ENCODE measurements around the gene IL13RA2. TPM values are rescaled to one million over a fixed set of nuclear protein-coding genes. Genes with fewer than 3 reads are reported as not detected.

Gene IL13RA2
- total and polyA plus RNA-seq, 11 donors: 0.11 to 0.68 (median 0.31) TPM; not detected in 7

GRCh38 chrX:115030625-115031024 lies 13.2 kb upstream of the IL13RA2 start:
- Histone ChIP-seq H3K27ac (peak overlapping the region in 5 of 12 donors; percentile 18 to 63 (median 52)), H3K9me3 (no peaks in the 10 kb centered on the region), H3K4me3 (no peak overlapping the region), H3K36me3 (no peaks in the 10 kb centered on the region), H3K27me3 (peaks cover 0 to 10% (median 0%) of the 10 kb centered on the region in 9 donors), H3K4me1 (peaks cover 0 to 10% (median 0%) of the 10 kb centered on the region in 12 donors)
- DNase-seq (peak in 1 of 5 donors; percentile 5), ATAC-seq (no peak)
- intact Hi-C loops (cut with DNase I): loop anchor here in 1 of 10 donors (5.0 kb wide), 1 partner anchor 37 kb away; no protein-coding TSS in a partner anchor
- TF ChIP-seq POLR2A (IDR thresholded peaks at IDR 0.05): no peak
- no peak for TF ChIP-seq CTCF (IDR thresholded peaks at IDR 0.05)
- WGBS, 4 donors: 56 to 77% (median 64%) methylated on average over 2 of the region's 2 CpGs

GRCh38 chrX:115029869-115030570 lies 12.6 kb upstream of the IL13RA2 start:
- H3K4me3 ChIP-seq: no peak overlapping the region
- intact Hi-C loops (cut with DNase I): loop anchor here in 1 of 10 donors (5.0 kb wide), 1 partner anchor 37 kb away; no protein-coding TSS in a partner anchor
- TF ChIP-seq CTCF (IDR thresholded peaks at IDR 0.05) (no peak), POLR2A (IDR thresholded peaks at IDR 0.05) (no peak)
- no peaks in the 10 kb centered on the region for H3K36me3 ChIP-seq
- H3K27ac ChIP-seq: peak overlapping the region in 6 of 12 donors; percentile 3 to 63 (median 45)
- peaks cover 0 to 10% (median 0%) of the 10 kb centered on the region in 9 donors for H3K27me3 ChIP-seq
- 31 to 59% (median 43%) methylated on average over 5 of the region's 5 CpGs for WGBS, 4 donors
- H3K4me1 ChIP-seq: peaks cover 0 to 10% (median 0%) of the 10 kb centered on the region in 12 donors
- no peaks in the 10 kb centered on the region for H3K9me3 ChIP-seq
- DNase-seq: peak in 1 of 5 donors; percentile 6
- ATAC-seq: peak in 1 of 4 donors; percentile 28

GRCh38 chrX:115029440-115029839 lies 12.0 kb upstream of the IL13RA2 start:
- no peak for ATAC-seq
- H3K27ac ChIP-seq: peak overlapping the region in 2 of 12 donors; percentile 24 to 63

More at GRCh38 chrX:115029440-115029839, 12.0 kb upstream of the IL13RA2 start:
- no peak for DNase-seq
- no peaks in the 10 kb centered on the region for H3K9me3 ChIP-seq
- peaks cover 0 to 10% (median 0%) of the 10 kb centered on the region in 12 donors for H3K4me1 ChIP-seq
- no peaks in the 10 kb centered on the region for H3K36me3 ChIP-seq
- no peak for TF ChIP-seq CTCF (IDR thresholded peaks at IDR 0.05)
- no peak for TF ChIP-seq POLR2A (IDR thresholded peaks at IDR 0.05)
- H3K4me3 ChIP-seq: no peak overlapping the region
- H3K27me3 ChIP-seq: peaks cover 0 to 10% (median 0%) of the 10 kb centered on the region in 9 donors
- intact Hi-C loops (cut with DNase I): no loop called here
